ENCODE results near the gene DOCK1.

DOCK1 gene

GRCh38 chr10:127451628-127452027, 546.4 kb downstream of the DOCK1 start:
- no peak for DNase-seq

GRCh38 chr10:127452568-127452967, 547.3 kb downstream of the DOCK1 start:
- no peak for DNase-seq

DNA sequence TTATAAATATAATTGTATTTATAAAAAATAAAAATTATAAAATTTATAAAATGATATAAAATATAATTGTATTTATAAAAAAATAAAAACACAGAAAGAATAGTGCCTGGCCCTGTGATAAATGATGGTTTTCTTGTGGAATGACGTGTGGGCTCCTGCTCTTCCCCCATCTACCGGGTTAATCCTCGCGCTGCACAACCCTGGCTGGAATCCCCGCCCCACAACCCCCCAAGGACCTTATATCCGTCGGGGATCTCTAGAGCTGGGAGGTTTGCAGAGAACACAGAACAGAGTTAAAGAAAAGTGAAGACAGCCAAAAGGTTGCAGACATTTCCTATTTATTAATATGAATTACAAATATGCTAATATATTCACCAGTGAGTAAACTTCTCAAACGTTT, 548.5 kb downstream of the DOCK1 start:
- no peak for DNase-seq

GRCh38 chr10:127456122-127456521, 550.9 kb downstream of the DOCK1 start:
- DNase-seq, result no peak

DNA sequence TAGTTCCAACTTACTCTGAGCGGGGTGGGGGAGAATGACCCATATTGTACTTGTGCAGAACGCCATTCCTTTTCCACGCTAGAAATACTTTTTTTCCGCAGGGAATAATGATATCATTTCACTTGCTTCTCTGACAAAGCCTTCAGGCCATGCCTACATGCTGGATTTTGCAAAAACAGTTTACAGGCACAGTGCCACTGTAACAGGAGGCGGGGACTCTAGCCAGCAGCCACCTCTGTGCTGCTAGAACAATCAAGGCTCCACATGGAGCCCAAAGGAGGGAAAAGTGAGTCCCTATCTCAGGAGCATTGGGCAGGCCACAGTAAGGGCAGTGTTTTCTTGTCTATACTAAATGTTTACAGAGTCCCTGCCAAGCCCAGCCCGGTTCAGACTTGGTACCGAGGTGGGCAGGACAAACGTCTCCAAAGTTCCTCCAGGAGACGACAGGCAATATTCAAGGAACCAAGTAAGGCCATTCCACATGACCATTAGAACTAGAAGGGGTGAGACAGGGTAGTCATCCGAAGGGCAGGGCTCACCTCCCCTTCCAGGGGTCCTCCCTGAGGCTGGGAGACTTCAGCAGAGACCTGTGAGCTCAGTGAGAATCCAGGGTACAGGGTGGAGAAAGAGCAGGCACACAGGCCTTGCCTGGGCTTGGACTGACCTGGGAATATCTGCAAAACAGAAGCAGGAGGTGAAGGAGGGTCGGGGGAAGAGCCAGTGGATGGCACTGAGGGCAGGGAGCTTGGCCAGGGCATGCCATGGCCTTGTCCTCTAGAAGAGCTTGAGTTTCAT, 553.0 kb downstream of the DOCK1 start:
- DNase-seq, result no peak

DNA sequence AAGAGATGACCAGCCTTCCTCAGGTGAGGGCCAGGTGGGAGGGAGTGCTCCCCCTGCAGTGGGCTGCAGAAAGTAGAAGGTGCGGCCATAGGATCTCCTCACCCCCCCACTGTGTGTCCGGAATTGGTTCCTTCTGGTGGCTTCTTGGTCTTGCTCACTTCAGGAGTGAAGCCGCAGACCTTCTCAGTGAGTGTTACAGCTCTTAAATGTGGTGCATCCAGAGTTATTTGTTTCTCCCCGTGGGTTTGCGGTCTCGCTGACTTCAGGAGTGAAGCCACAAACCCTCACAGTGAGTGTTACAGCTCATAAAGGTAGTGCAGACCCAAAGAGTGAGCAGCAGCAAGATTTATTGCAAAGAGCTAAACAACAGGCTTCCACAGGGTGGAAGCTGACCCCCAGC, 553.6 kb downstream of the DOCK1 start:
- no peak for DNase-seq

GRCh38 chr10:127459918-127460317, 554.7 kb downstream of the DOCK1 start:
- DNase-seq, result no peak

- DNase-seq, result no peak
Observed at GRCh38 chr10:127462643-127463295, 557.5 kb downstream of the DOCK1 start.

DNA sequence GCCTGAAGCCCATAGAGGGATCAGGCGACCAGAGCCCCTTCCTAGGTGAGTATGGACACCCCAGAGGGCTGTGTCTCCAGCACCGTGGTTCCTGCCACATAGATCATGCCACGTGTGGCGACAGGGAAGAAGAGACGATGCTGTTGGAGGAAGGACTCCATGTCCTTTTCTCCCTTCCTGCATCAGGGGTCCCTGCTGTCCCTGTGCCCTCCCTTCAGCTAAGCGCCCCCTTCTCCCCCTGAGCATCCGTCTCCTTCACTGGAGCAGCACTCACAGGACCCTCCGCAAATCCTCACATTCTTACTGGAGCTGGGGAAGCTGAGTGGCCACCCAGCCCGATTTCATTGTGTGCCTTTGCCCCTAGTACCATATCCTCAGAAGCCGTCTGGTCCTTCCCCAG, 558.3 kb downstream of the DOCK1 start:
- DNase-seq, result no peak

- no peak for DNase-seq
Observed at GRCh38 chr10:127464561-127464960, 559.3 kb downstream of the DOCK1 start.

DNA sequence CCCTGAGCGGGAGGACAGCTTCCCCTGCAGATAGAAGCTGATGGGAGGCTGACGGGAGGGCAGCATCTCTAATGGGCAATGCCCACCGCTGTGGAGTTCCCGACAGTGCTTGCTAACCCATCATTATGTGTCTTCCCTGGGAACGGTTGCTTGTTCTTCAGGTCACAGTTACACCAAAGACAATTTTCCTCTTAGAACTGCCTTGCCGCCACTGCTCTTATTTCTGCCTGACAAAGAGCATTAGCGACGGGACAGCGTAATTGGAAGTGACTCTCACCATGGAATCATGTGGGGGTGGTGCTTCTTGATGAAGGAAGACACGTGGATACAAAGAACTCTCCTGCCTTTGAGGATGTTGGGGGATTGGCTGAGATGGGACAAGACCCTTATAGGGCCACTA, 562.6 kb downstream of the DOCK1 start:
- DNase-seq, result no peak

DNA sequence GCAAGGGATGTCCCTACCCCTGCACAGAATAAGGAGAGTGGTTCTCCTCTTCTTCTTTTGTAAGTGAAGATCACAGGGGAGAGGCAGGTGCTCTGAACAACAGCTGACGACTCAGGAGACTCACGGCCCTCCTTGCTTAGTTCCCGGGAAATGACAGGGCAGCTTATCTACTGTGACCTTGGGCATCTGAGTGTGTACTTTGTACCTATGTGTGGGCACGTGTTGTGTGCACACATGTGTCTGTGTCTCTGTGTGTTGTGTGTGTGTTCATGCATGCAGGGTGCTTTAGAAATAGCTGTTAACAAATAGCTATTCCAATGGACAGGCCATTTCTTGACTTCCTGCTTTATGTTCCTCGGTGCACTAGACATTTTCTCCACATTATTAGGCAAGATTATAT, 563.4 kb downstream of the DOCK1 start:
- DNase-seq, result no peak

GRCh38 chr10:127470911-127471310, 565.7 kb downstream of the DOCK1 start:
- no peak for DNase-seq

DNA sequence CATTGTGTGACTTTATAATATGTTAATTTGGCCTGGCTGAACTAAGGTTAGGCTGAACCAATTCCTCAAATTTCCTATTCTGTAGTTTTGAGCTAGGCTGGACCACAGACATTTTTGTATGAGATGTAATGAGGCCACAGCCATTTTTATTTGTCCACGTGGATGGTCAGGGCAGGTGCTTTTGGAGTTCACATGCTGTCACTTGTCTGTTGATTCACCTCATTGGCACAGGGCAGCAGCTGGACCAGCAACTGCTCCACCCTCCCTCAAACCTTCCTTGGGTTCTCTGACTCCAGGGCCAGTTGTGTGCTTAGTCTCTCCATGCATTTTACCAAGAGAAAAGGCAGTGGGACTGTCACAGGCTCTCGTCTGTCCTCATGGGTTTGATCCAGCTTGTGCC, 567.7 kb downstream of the DOCK1 start:
- DNase-seq, result no peak

GRCh38 chr10:127474501-127474900, 569.3 kb downstream of the DOCK1 start:
- DNase-seq, result no peak

DNA sequence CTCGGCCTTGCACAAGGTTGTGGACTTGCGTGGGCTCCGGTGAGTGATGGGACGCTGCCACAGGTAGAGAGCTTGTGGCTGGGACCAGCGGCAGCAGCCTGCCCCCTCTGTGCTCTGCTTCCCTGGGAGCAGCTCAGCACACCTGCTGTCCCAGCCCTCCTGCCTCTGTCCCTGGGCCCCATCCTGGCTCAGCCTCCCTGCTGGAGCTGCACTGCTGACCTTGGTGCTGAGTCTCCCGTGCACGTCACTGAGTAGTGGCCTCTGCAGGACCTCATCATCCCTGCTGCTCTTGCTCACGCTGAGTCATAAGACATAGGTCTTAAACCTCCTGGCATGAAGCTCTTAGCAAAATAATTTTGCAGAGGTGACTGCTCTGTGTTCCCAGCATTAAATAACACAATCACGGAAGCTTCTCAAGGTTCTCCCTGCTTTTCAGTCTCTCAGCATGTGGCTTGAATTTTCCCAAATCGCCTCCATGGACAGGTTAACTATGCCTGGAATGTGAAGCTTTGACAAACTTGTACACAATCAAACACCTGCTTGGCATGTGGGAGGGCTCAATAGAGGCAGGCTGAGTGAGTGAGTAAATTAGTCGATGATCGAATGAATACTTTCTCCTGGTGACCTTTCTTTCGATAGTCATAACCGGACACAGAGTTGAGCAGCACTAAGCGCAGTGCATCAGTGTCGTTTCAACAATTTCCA, 580.1 kb downstream of the DOCK1 start:
- DNase-seq, result no peak

DNA sequence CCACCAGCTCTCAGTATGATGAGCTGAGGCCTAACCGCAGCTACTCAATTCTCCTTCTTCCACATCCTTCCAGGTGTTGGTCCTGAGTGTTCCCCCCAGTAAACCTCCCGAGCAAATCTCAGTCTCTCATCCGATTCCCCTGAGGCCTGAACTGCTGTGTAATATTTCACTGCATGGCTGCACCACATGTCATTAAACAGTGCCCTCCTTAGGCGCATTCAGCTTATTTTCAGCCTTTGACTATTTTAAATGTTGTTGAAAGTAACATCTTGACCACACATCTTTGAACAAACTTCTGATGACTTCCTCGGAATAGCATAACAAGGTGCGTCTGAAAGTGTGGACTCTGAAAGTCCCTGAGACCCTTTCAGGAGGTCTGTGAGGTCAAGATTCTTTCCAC, 581.1 kb downstream of the DOCK1 start:
- DNase-seq, result no peak

DNA sequence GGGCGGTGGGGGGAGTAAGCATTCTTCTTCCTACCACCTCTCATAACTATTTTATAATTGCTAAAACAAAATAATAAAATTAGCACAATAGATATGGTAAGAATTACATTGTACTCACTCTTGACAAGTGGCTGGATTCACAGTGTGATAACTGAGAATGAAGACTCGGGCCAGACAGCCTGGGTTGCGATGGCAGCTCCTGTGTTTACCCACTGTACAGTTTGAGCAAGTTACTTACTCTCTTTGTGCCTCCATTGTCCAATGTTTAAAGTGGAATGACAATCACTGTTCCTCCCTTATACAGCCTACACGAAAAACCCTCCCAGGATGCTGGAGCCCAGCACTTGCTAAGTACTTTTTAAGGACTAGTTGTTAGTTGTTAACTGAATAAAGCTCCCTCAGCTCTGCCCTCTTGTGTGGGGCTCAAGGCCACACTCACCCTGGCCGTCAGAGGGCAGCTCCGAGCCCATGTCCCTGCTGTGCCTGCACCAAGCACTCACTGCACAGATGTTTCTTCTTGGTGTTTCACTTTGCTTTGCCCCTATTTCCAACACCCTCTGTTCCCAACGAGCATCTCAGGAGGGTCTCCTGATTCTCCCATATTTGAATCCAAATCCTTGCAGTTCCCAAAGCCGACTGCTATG, 587.5 kb downstream of the DOCK1 start:
- DNase-seq, result peak; percentile 3

- DNase-seq, result no peak
Observed at GRCh38 chr10:127496035-127496434, 590.8 kb downstream of the DOCK1 start.

GRCh38 chr10:127497685-127498084, 592.5 kb downstream of the DOCK1 start:
- no peak for DNase-seq

- no peak for DNase-seq
Observed at GRCh38 chr10:127498087-127498486, 592.9 kb downstream of the DOCK1 start.

- DNase-seq, result no peak
Observed at GRCh38 chr10:127500127-127500526, 594.9 kb downstream of the DOCK1 start.
